ENCODE measurements around the gene CRAT. TPM values are rescaled to one million over a fixed set of nuclear protein-coding genes. Genes with fewer than 3 reads are reported as not detected.

The CRAT gene
- total RNA-seq, 3 donors from 2014 or later: 62.0 to 86.5 (median 71.2) TPM

- no peaks in the 10 kb centered on the region for H3K9me3 ChIP-seq
- peaks cover 54% of the 10 kb centered on the region for H3K4me1 ChIP-seq (ENCODE audit: low read depth)
- DNase-seq (peak in 1 of 3 donors; percentile 62), ATAC-seq (peak; percentile 37)
- intact Hi-C loops (cut with DNase I, micrococcal nuclease): no loop called here
- peaks cover 2% of the 10 kb centered on the region for H3K36me3 ChIP-seq (ENCODE audit: low read depth)
- no peak for TF ChIP-seq CTCF (IDR thresholded peaks at IDR 0.05)
- H3K4me3 ChIP-seq: peak overlapping the region; percentile 64
These were observed 29.1 kb downstream of the CRAT start for GRCh38 chr9:129081388-129081904.

- ATAC-seq (peak; percentile 90), DNase-seq (peak; percentile 98 to 100 (median 99))
- no peaks in the 10 kb centered on the region for H3K36me3 ChIP-seq (ENCODE audit: low read depth)
- TF ChIP-seq CTCF (IDR thresholded peaks at IDR 0.05): no peak
- H3K4me3 ChIP-seq: peak within 1 kb of the TSS; percentile 64
- peaks cover 60% of the 10 kb centered on the region for H3K4me1 ChIP-seq (ENCODE audit: low read depth)
- intact Hi-C loops (cut with DNase I, micrococcal nuclease): no loop called here
- H3K9me3 ChIP-seq: no peaks in the 10 kb centered on the region
These were observed 29.8 kb downstream of the CRAT start, which contains the start of gene DOLPP1 for GRCh38 chr9:129080601-129081387. Gene DOLPP1, plus strand, starts transcription at chr9:129081111. Its CDS starts 21 bp downstream, at chr9:129081132.

DNA sequence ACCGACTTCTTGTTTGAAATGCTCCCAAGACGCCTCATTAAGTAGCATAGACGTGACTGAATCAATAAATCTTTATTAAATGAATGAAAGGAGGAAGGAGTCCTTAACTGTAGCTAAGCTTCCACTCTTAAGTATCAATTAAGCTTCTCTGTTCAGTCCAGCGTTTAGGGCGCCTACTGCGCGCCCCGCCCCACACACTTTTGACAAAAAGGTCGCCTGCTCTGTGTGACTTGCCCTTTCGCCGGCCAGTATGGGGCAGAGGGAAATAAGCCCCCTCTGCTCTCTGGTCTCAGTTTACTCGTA lies 30.3 kb downstream of the CRAT start:
- intact Hi-C loops (cut with DNase I, micrococcal nuclease): no loop called here
- DNase-seq (no peak), ATAC-seq (no peak)
- Histone ChIP-seq H3K4me1 (ENCODE audit: low read depth) (peaks cover 61% of the 10 kb centered on the region), H3K9me3 (no peaks in the 10 kb centered on the region), H3K4me3 (peak overlapping the region; percentile 64), H3K36me3 (ENCODE audit: low read depth) (no peaks in the 10 kb centered on the region)
- no peak for TF ChIP-seq CTCF (IDR thresholded peaks at IDR 0.05)

DNA sequence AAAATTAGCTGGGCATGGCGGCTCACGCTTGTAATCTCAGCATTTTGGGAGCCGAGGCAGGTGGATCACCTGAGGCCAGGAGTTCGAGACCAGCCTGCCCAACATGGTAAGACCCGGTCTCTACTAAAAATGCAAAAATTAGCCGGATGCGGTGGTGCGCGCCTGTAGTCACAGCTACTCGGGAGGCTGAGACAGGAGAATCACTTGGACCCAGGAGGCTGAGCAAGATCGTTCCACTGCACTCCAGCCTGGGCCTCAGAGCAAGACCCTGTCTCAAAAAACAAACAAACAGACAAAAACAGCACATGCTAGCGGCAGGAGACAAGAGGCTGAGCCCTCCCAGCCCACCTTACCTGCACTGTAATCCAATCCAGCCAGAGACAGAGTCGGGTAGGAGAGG lies 30.8 kb downstream of the CRAT start:
- H3K4me1 ChIP-seq (ENCODE audit: low read depth): peaks cover 61% of the 10 kb centered on the region
- H3K9me3 ChIP-seq: no peaks in the 10 kb centered on the region
- ATAC-seq (no peak), DNase-seq (peak in 1 of 3 donors; percentile 21)
- no peak for TF ChIP-seq CTCF (IDR thresholded peaks at IDR 0.05)
- H3K36me3 ChIP-seq (ENCODE audit: low read depth): no peaks in the 10 kb centered on the region
- intact Hi-C loops (cut with DNase I, micrococcal nuclease): no loop called here
- no peak overlapping the region for H3K4me3 ChIP-seq

DNA sequence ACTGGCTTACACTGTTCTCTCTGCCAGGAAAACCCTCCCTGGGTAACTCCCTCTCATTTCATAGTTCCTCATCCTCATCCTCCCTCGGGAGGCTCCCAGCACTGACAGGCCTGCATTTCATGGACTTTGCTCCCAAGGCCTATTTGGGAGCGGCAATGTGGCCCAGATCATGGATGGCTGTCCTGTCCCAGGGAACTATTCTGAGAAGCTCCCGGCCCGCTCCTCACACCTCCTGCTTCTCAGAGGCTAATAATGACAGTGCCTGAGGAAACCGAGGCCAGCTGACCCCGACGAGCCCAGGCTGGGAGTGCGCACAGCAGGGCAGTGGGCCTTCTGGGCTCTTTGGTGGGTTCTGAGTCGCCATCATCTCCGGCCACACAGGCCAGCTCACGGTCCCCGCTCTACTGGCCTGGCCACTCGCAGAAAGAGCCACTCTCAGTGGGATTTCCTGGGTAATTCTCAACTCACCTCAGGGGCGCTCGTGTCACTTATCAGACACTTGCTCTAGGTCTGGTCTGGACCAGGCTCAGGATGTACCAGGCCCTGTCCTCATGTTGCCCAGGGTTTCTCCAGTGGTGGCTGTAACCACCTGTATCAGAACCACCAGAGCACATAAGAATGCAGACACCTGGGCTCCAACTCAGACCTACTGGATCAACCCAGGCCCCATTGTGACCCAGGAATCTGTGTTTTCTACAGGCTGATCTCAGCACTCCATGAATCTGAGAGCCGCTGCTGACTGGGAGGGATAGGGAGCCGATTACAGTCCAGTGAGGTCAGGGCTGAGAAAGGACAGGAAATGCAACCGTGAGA lies 31.7 kb downstream of the CRAT start:
- no peak for TF ChIP-seq CTCF (IDR thresholded peaks at IDR 0.05)
- H3K9me3 ChIP-seq: no peaks in the 10 kb centered on the region
- peaks cover 57% of the 10 kb centered on the region for H3K4me1 ChIP-seq (ENCODE audit: low read depth)
- H3K36me3 ChIP-seq (ENCODE audit: low read depth): no peaks in the 10 kb centered on the region
- no peak overlapping the region for H3K4me3 ChIP-seq
- ATAC-seq (peak; percentile 53), DNase-seq (peak; percentile 69 to 80 (median 80))
- intact Hi-C loops (cut with DNase I, micrococcal nuclease): no loop called here
